ENCODE measurements around the gene GRAMD1A.

DNA sequence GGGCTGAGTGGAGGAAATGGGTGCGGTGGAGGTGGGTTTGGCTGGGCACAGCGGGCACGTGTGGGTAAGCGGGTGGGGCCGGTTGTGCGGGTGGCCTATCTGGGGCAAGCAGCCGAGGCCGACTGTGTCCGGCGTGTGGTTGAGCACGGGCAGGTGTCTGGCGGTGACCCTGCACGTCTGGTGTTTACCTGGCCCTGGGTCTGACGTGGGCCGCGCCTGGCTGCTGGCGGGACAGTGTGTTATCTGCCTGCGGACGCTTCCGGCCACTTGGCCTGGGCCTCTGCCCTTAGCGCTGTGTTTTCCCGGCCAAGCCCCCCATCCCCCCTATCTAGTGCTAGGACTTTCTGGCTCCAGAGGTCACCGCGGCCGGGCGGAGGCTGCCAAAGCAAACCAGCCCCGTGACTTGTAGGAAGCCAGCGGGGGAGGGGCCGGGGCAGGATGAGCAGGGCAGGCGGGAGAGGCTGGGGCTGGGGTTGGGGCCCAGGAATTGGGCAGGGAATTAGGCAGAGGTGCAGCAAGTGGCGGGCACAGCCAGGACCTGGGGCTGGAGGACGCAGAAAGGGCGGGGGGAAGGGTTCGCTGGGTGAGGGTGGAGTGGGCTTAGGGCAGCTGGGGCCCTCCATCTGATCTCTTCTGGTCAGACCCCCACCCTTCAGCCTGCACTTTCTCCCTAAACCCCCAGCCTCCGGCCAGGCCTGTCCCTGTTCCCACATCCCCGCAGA is 40.9 kb downstream of the GRAMD1A start:
- TF ChIP-seq POLR2A (IDR thresholded peaks at IDR 0.05) (no peak), POLR2AphosphoS5 (IDR thresholded peaks at IDR 0.05; ENCODE audit: insufficient read depth in 1 of 2, low read depth in 1 of 2) (peak; percentile 66 to 71)
- TF ChIP-seq, protein P1, sequence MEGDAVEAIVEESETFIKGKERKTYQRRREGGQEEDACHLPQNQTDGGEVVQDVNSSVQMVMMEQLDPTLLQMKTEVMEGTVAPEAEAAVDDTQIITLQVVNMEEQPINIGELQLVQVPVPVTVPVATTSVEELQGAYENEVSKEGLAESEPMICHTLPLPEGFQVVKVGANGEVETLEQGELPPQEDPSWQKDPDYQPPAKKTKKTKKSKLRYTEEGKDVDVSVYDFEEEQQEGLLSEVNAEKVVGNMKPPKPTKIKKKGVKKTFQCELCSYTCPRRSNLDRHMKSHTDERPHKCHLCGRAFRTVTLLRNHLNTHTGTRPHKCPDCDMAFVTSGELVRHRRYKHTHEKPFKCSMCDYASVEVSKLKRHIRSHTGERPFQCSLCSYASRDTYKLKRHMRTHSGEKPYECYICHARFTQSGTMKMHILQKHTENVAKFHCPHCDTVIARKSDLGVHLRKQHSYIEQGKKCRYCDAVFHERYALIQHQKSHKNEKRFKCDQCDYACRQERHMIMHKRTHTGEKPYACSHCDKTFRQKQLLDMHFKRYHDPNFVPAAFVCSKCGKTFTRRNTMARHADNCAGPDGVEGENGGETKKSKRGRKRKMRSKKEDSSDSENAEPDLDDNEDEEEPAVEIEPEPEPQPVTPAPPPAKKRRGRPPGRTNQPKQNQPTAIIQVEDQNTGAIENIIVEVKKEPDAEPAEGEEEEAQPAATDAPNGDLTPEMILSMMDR (IDR thresholded peaks at IDR 0.05): no peak

Measured in vagina (tissue), 2 donors.